ENCODE data around the gene NF1.

NF1 gene

GRCh38 chr17:31394544-31394943 lies 299.8 kb downstream of the NF1 start:
- no peak for TF ChIP-seq CTCF (IDR thresholded peaks at IDR 0.05)
- Histone ChIP-seq H3K4me3 (no peak overlapping the region), H3K27ac (no peak overlapping the region)
- DNase-seq (ENCODE audit: low spot score): peak; percentile 62

- peak; percentile 50 for DNase-seq (ENCODE audit: low spot score)
- H3K27ac ChIP-seq: no peak overlapping the region
- no peak overlapping the region for H3K4me3 ChIP-seq
- no peak for TF ChIP-seq CTCF (IDR thresholded peaks at IDR 0.05)
These were observed 302.6 kb downstream of the NF1 start for GRCh38 chr17:31397256-31397939.

- Histone ChIP-seq H3K27ac (no peak overlapping the region), H3K4me3 (no peak overlapping the region)
- DNase-seq (ENCODE audit: low spot score): peak; percentile 56
- TF ChIP-seq CTCF (IDR thresholded peaks at IDR 0.05): no peak
These were observed 303.9 kb downstream of the NF1 start for GRCh38 chr17:31398381-31399311.

- Histone ChIP-seq H3K4me3 (no peak overlapping the region), H3K27ac (no peak overlapping the region)
- peak; percentile 56 for DNase-seq (ENCODE audit: low spot score)
- TF ChIP-seq CTCF (IDR thresholded peaks at IDR 0.05): no peak
These were observed 305.7 kb downstream of the NF1 start for GRCh38 chr17:31400481-31400950.

- no peak overlapping the region for H3K4me3 ChIP-seq
- H3K27ac ChIP-seq: no peak overlapping the region
- no peak for TF ChIP-seq CTCF (IDR thresholded peaks at IDR 0.05)
- DNase-seq (ENCODE audit: low spot score): peak; percentile 29
These were observed 306.9 kb downstream of the NF1 start for GRCh38 chr17:31401456-31402254.

GRCh38 chr17:31404028-31404949 lies 309.5 kb downstream of the NF1 start:
- no peak for TF ChIP-seq CTCF (IDR thresholded peaks at IDR 0.05)
- DNase-seq (ENCODE audit: low spot score): peak; percentile 55
- no peak overlapping the region for H3K4me3 ChIP-seq
- no peak overlapping the region for H3K27ac ChIP-seq
